HG02610 (cell line): ENCODE measurements around the gene NDST4.
"Not testable (repeated sequence)": the region's sequence is repeated elsewhere in the genome, so short reads cannot be mapped to it uniquely, and the experiment has no call there.

Source experiments
- ATAC-seq: cut with Tn5 transposase; IDR thresholded peaks from one replicate; pipeline ENCODE4 v1.9.1; 2021; ENCODE audit warnings: mild to moderate bottlenecking, moderate library complexity; ENCODE audit not compliant: unreplicated experiment

The NDST4 gene

DNA sequence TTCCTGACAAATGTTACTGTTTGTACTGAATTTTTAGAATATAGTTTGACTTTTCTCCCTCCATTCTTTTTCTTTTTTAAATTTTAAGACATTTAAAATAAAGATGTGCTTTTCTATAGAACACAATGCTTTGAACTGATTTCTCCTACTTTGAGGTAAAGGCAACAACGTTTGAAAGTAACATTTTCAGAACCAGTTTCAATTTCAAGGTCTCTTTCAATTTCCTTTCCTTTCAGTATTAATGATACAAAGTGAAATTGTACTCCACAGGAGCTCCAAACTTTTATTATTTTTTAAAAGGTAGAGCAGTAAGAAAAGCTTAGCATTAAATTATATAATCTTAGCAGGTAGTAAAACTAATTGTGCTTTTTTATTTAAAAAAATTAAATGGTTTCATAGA, 54.9 kb downstream of the NDST4 start:
- ATAC-seq = no peak

DNA sequence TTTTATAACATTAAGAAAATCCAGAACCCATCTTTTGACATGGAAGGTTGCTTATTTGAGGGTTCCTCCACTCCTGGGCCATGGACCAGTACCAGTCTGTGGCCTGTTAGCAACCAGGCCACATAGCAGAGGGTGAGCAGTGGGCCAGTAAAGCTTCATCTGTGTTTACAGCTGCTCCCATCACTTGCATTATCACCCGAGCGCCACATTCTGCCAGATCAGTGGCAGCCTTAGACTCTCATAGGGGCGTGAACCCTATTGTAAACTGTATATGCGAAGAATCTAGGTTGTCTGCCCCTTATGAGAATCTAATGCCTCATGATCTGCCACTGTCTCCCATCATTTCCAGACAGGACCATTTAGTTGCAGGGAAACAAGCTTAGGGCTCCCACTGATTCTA, 58.6 kb downstream of the NDST4 start:
- no peak for ATAC-seq

DNA sequence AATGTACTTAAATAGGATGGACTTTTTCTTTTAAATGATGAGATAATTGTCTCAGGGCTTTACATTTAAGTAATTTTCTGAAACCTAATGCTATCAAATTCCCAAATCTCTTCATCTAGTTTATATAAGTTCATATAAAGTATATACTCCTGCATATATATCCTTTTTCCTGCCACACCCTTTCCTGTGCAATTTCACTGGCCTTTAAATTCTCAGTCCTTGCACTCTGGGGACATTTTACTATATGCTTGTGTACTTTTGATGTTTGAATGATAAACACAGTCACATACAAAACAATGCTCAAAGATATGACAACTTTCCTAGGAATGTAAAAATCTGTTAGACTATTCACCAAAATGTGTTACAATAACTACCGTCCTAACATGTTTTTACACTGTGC, 60.1 kb downstream of the NDST4 start:
- no peak for ATAC-seq

DNA sequence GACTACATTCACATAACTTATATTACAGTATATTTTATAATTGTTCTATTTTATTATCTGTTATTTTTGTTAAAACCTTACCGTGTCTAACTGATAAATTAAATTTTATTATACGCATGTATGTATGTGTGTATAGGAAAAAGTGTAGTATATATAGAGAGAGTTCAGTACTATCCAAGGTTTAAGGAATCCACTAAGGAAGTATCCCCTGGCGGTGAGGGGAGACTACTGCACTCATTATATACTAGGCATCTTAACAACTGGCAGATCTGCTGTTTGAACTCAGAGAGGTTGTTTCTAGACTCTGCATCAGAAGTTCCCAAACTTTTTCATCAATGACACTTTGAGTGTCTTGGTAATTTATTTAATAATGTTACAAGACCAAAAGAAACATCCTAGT, 70.9 kb downstream of the NDST4 start:
- ATAC-seq = peak; percentile 47

DNA sequence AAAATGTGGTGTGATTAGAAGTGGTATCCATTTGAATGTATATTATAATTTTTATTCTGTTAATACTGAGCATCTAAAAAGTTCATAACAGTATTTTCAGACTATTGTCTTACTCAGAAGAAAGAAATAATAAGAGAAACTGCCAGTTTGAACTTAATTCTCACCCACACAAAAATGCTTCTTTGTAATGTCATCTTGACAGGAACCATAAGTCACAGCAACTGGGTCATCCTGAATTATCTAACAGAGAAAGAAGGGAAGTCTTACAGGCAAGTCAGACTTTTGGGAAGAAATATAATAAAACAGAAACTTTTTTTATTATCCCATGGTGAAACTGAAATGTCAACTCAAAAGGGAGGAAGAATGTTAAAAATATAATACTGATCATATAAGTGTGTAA, 83.1 kb downstream of the NDST4 start:
- ATAC-seq = no peak

DNA sequence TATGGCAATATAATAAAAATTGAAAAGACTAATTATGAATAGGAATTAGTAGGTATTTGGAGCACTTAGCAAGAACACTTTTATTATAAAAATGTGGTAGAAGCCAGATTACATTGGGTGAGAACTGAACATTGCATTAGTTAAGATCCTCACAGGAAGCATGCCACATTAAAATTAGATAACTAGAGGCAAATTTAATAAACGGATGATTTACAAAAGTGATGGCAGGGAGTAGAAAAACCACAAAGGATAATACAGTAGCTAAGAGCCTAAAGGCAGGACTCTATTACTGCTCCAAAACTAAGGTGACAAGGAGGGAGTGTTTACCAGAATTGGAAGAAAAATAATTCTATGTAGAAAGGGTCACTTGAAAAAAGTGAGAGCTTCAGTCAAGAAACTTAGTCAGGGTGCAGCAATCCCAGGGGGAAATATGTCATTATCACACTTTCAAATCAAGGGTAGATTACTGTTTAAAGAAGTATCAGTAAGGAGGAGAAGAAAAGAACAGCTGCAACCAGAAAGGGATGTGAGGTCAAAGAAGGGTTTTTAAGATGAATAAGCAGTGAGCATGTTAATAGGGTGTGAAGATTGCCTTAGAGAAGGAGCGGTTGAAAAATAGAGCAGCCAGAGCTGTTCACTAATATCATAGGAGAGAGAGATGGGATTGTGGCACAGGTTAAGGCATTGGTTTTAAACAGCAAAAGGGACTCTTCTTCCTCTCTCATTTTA, 84.6 kb downstream of the NDST4 start:
- ATAC-seq = no peak

DNA sequence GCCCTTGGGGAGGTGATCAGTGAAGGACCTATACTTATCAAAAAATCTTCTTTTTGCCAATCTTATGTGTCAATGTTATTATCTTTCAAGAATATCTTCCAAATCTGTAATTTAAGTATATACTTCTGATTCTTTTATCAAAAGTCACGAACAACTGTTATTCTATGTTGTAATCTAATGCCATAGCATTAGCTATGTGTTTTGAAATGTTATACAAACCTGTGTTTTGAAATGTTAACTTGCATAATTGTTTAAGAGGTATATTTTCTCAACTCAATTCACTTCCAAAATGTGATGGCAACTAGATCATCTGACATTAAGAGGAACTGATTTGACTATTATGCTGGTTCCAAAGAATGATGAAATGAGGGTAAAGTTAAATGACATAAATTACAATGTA, 113.5 kb downstream of the NDST4 start:
- ATAC-seq = no peak

DNA sequence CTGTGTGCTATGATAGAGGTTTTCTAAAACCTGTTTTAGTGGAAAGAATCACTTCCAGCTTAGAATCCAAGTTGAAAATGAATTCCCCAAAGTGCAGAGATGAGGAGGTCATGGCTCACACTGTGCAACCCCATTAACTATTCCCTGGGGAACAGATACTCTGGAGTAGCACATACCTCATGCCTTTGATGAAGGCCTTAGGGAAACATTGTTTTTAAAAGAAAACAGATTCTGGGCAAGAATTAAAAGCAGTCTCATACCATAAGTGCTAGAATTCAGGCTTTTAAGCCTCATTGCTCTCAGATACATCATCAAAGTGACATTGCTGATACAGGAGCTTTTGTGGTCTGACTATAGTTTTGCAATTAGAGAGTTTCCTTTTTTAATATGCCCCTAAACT, 115.1 kb downstream of the NDST4 start:
- no peak for ATAC-seq

DNA sequence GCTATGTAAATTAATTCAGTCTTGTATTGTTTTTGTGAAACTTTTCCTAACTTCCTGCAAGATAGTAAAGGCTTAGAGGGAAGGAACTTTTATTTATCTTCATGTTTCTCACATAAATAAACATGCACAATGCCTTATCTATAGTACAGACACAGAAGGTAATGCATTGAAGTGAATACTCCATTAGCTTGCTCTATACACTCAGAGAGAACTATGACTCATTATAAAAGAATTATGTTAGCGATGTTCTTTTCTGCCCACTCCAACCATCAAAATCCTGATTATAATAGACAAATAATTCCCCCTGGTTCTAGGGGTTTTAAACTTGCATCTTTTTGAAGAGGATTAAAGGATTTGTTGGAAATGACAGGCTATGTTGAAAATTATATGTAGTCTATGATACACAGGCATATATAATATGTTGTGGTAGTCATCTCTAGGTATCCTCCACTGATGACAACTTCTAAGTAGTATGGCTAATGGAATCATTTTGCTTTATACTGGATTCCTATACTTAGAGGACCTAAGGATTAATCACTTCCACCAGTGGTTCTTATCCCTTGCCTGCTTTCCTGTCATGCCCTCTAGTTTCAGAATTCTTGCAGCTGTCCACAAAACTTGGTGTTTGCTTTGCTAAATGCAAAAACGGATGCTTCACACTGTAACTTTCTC, 115.7 kb downstream of the NDST4 start:
- ATAC-seq = no peak

DNA sequence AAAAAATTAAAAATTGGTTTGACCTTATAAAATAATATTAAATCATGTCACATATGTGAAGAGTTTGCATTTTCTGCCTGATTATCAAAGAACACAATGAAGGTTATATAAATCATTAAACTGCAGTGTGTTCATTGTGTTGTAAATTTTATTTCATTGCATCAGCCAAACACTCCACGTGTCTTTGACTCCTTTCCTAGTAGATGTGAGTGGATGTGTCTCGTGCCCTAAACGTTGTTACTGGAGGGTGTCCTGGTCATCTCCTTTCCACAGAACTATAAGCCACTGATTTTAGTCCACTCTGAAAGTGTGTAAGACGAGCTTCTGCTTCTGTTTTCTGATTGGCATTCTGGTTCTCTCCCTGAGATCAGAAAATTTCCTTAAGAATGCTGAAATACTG, 127.3 kb downstream of the NDST4 start:
- no peak for ATAC-seq

DNA sequence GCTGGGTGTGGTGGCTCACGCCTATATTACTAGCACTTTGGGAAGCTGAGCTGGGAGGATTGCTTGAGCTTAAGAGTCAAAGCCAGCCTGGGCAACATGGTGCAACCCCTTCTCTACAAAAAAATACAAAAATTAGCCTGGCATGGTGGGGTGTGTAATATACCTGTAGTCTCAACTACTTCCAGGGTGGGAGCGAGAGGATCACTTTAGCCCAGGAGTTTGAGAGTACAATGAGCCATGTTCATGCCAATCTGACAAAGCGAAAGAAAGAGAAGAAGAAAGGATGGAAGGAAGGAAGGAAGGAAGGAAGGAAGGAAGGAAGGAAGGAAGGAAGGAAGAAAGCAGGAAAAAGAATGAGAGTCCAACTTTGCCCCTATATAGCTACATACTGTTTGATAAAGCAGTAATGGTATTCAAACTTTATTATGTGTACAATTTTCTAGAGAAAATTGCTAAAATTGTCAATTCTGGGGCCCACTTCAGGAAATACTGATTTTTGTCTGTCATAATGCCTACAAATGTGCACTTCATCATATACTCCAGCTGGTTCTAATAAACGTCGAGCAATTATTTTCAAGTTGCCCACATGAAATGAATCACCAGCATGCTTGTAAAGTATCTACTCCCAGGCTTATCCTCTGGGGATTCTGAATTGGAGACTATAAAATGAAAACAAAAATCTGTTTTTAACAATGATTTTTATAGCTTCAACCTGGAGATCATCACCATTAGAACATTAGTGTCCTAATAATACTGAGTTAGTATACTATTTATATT, 132.3 kb downstream of the NDST4 start:
- ATAC-seq = no peak

DNA sequence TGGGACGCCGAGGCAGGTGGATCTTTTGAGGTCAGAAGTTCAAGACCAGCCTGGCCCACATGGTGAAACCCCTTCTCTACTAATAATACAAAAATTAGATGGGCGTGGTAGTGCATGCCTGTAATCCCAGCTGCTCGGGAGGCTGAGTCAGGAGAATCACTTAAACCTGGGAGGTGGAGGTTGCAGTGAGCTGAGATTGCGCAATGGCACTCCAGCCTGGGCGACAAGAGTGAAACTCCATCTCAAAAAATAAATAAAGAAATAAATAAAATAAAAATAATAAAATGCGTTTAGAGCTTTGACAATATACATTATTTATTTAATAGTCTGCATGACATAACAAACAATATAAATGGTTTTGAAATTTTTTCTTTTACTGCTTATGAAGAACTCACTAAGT, 133.0 kb downstream of the NDST4 start:
- not testable (repeated sequence) for ATAC-seq

DNA sequence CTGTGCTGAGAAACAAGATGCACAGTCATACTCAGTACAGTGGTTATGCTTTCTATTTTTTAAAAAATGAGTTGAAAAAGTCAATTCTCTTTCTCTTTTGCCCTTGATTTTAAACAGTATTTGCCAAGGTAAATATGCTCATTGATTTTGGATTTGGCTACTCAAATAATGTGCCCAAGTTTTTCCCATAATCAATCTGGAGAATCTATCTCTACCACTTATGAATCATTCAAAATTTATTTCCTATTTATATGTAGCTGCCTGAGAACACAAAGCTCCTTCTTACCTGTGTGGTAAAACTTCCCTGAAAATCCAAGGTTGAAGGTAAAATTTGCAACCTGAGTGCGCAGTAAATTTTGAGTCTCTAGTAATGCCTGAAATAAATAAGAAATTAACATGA, 136.5 kb downstream of the NDST4 start:
- ATAC-seq = no peak

DNA sequence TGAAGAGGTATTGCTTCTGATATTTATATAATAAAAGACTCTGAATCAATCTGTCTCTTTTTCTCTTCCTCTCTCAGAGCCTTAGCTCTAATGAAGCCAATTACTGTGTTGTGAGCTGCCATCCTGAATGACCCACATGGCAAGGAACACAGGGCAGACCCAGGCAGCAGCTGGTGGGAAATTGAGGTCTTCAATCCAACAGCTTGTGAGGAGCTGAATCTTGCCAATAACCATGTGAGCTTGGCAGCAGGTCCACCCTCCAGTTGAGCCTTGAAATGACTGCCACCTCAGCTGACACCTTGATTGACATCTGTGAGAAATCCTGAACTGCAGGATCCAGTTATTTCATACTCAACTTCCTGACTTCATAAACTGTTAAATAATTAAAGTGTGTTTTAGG, 149.4 kb downstream of the NDST4 start:
- ATAC-seq = no peak

DNA sequence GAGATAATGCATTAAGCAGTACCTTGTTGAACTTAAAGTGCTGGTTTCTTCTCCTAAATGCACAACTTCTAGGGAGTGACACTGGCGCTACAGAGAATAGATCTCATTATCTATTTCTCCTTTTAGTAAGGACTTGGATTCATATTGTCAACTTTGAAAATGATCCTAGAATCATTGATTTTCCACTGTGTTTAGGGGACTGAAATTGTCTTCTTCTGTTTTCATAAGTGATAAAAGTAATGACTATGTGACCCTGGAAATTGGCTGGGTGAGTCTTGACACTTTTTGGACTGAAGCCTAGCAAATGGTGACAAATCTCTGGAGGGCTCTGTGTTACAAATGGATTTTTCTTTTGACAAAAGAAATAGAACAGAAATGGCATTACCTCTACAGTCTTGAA, 167.8 kb downstream of the NDST4 start:
- no peak for ATAC-seq

DNA sequence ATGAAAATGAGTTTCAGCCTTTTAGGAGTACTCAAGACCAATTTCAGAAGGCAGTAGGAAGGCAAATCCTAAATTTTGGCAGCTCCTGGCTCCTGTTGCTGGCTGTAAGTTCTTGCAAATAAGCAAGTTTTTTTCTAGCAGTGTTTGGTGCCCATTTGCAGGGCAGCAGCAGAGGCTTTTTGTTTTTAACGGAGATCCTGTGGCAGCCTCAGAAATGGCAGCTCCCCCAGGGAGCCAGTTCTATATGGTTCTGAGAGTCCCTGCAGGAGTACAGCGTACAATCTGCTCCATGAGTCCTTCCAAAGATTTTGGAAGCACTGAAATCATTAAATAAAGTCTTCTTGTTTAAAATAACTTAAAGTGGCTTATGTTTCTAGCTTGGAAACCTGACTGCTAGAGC, 171.9 kb downstream of the NDST4 start:
- no peak for ATAC-seq

DNA sequence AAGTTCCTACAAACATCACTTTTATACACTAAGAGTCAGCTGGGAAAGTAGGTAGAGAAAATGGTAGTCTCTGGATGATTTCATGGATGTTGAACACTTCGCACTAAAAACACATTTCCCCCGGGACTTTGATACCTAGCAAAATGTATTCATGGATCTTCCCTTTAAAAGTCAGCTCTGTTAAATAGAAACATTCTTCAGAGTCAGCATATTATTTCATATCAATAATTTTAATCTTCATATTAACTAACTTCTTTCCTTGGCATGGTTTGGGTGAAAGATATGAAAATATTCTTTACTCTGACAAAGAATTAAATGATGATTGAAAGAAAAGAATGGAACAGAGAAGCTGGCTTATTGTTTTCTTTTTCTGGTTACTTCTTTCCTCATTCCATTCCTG, 185.5 kb downstream of the NDST4 start:
- no peak for ATAC-seq

DNA sequence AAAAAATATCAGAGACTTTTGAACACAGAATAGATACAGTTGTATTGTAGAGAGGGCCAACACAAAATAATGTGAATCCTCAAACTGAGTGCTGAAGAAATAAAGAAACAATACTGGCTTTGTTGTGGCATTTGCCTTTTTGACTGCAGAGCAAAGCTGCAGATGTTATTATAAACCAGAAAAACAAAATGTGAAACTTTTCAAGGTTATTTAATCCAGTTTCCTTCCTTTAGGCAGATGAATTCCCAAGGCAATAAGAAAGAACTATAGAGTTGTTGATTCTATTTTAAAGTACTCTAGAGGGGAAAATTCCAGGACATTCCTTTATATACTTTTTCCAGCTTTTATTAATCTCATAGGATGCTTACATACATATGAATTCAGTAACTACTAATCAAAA, 186.8 kb downstream of the NDST4 start:
- no peak for ATAC-seq

DNA sequence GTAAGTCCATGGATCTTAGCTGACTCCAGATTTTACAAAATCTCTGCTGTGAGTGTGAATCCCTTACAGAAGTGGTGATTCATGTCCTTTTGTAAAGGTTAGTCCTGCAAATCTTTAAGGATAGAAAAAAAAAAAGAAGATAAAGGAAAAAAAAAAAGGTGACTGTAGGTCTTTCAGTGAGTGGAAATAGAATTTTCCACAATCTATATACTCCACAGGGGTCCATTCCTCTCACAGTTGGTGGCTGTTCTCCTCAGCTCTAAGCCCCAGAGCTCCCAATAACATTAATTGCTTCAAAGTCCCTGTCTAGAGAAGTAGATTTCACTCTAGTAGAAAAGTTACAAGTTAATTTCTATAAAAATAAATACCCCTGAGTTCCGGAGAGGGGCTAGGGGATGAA, 189.1 kb downstream of the NDST4 start:
- no peak for ATAC-seq

DNA sequence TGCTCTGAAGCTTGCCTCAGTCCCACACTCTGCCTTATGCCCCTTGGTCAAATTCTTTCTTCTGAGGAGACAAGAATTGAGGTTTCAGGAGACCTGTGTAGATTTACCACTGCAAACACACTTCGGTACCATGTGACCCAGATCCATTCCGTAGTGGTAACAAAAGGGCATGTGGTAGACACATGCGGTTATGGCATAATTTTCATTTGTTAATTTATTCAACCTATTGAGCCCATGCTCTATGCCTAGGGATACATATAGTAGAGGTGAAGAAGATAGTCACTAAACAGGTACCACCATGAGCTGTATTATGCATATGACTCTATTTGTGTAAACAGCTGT, 190.9 kb downstream of the NDST4 start:
- no peak for ATAC-seq

DNA sequence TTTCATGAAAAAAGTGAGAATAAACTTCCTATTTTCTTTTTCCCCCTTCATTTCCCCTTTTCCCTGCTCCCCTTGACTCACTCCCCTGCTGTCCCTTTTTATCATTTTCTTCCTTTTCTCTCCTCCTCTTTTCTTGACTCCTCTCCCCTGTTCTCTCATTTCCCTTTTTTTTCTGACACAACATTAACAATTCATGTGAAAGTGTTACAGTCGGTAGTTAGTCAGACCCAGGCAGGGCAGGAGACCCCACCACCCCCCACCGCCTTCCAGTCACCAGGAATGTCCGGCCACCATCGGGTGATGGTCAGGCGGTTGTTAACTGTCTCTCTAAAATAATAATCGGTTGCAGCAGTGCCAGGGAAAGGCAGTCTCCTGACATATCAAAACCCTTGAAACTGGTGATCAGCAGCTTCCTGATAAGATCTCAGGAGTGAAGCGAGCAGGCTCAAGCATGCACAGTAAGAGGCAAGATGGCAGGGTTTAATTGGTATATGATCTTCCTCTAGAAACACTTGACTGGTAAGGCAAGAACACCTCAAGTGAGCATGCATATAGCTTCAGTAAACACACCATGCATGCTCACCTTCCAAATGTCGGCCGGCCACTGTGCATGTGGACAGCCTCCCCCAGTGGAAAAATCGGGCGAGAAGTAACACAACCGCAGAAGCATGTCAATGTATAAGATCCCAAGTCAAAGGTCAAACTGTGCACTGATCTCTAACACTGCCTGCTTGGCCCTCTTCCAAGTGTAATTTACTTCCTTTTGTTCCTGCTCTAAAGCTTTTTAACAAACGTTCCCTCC, 191.4 kb downstream of the NDST4 start:
- ATAC-seq = no peak
